ENCODE measurements around the gene MCUR1. TPM values are rescaled to one million over a fixed set of nuclear protein-coding genes. Genes with fewer than 3 reads are reported as not detected.
A peak's percentile ranks its signal among the peaks of the same experiment; 100 is the strongest.

MCUR1 gene
- total and polyA plus RNA-seq, 3 experiments from 2014 or later: 8.4 to 54.8 (median 50.9) TPM

DNA sequence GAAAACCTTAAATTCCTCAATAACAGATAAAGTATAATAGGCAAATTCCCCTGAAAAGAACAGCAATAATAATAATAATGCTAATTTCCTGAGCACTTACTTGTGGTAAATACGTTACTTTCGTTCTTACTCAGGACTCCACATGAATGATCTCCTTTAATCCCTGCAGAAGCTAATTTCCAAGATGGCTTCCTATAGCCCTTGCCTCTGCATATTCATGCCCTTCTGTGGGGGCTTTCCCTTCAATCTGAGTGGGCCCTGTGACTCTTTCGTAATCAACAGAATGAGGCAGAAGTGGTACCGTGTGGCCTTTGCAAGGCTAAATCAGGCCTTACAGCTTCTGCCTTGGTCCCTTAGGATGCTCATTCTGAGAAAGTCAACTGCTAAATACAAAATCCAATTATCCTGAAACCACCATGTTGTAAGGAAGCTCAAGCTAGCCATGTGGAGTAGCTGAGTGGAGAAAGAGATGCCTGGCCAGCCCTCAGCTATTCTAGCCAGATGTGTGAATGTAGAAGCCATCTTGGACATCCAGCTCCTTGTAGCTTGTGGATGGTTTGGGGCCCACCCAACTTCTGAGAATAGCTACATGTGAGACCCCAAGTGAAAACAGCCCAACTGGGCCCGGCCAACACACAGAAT lies 50.5 kb downstream of the MCUR1 start:
- Histone ChIP-seq H3K4me3 (ENCODE audit: low read length) (no peak overlapping the region), H3K4me1 (ENCODE audit: insufficient read depth, low read length) (peaks cover 28% of the 10 kb centered on the region), H3K36me3 (ENCODE audit: insufficient read depth, low read length) (no peaks in the 10 kb centered on the region), H3K9me3 (ENCODE audit: low read length) (no peaks in the 10 kb centered on the region), H3K27me3 (ENCODE audit: insufficient read depth, low read length, poor library complexity, severe bottlenecking) (no peaks in the 10 kb centered on the region), H3K27ac (ENCODE audit: low read depth, low read length) (no peak overlapping the region)
- ChIA-PET CTCF (interaction anchor here (0.9 to 2.6 kb wide), 5 partner anchors 14 to 190 kb away, joined by 3 to 15 read pairs (median 3); partner anchors contain the start of gene SIRT5), POLR2A (interaction anchor here (1.3 kb wide), 1 partner anchor 435 kb away, joined by 5 read pairs; the partner anchor contains the start of gene TBC1D7)
- Mint-ChIP-seq H3K4me3 (peak overlapping the region in 2 of 7 donors; percentile 14 to 48), H3K9me3 (no peaks in the 10 kb centered on the region), H3K4me1 (peaks cover 32 to 47% (median 45%) of the 10 kb centered on the region in 3 donors), H3K27ac (peak overlapping the region in 2 of 8 donors; percentile 17 to 43), H3K27me3 (peaks cover 0 to 4% of the 10 kb centered on the region in 2 donors), H3K36me3 (no peaks in the 10 kb centered on the region)
- DNase-seq: no peak

GRCh38 chr6:13762611-13763441 lies 51.5 kb downstream of the MCUR1 start:
- Mint-ChIP-seq H3K9me3 (no peaks in the 10 kb centered on the region), H3K27ac (peak overlapping the region in 7 of 8 donors; percentile 4 to 86 (median 40)), H3K27me3 (peaks cover 0 to 4% of the 10 kb centered on the region in 2 donors), H3K36me3 (no peaks in the 10 kb centered on the region), H3K4me3 (peak overlapping the region; percentile 2 to 72 (median 65)), H3K4me1 (peaks cover 32 to 47% (median 45%) of the 10 kb centered on the region in 3 donors)
- H3K4me3 ChIP-seq (ENCODE audit: low read length): no peak overlapping the region
- POLR2A ChIA-PET: interaction anchor here (1.0 to 1.3 kb wide), 2 partner anchors 16 to 434 kb away, joined by 5 read pairs; partner anchors contain the start of gene TBC1D7
- peak in 2 of 5 donors; percentile 14 to 24 for DNase-seq
- CTCF ChIA-PET: interaction anchor here (0.9 to 2.6 kb wide), 6 partner anchors 32 to 189 kb away, joined by 3 to 15 read pairs (median 4); partner anchors contain the start of genes NOL7, RANBP9 and SIRT5
- no peaks in the 10 kb centered on the region for H3K27me3 ChIP-seq (ENCODE audit: insufficient read depth, low read length, poor library complexity, severe bottlenecking)
- peaks cover 28% of the 10 kb centered on the region for H3K4me1 ChIP-seq (ENCODE audit: insufficient read depth, low read length)
- no peaks in the 10 kb centered on the region for H3K9me3 ChIP-seq (ENCODE audit: low read length)
- H3K36me3 ChIP-seq (ENCODE audit: insufficient read depth, low read length): no peaks in the 10 kb centered on the region
- no peak overlapping the region for H3K27ac ChIP-seq (ENCODE audit: low read depth, low read length)

GRCh38 chr6:13761361-13762036 lies 52.9 kb downstream of the MCUR1 start:
- H3K27ac ChIP-seq (ENCODE audit: low read depth, low read length): no peak overlapping the region
- peak overlapping the region in 4 of 8 donors; percentile 37 to 77 (median 48) for H3K27ac Mint-ChIP-seq
- ChIA-PET CTCF (interaction anchor here (1.3 to 1.7 kb wide), 2 partner anchors 33 to 145 kb away, joined by 3 to 4 read pairs; no protein-coding TSS in a partner anchor), POLR2A (no interaction called here)
- peaks cover 22% of the 10 kb centered on the region for H3K4me1 ChIP-seq (ENCODE audit: insufficient read depth, low read length)
- H3K9me3 ChIP-seq (ENCODE audit: low read length): no peaks in the 10 kb centered on the region
- H3K27me3 ChIP-seq (ENCODE audit: insufficient read depth, low read length, poor library complexity, severe bottlenecking): no peaks in the 10 kb centered on the region
- H3K4me3 ChIP-seq (ENCODE audit: low read length): no peak overlapping the region
- no peak overlapping the region for H3K4me3 Mint-ChIP-seq
- H3K36me3 Mint-ChIP-seq: no peaks in the 10 kb centered on the region
- H3K27me3 Mint-ChIP-seq: peaks cover 0 to 1% of the 10 kb centered on the region in 2 donors
- no peaks in the 10 kb centered on the region for H3K9me3 Mint-ChIP-seq
- no peak for DNase-seq
- peaks cover 23 to 35% (median 34%) of the 10 kb centered on the region in 3 donors for H3K4me1 Mint-ChIP-seq
- H3K36me3 ChIP-seq (ENCODE audit: insufficient read depth, low read length): no peaks in the 10 kb centered on the region

- Mint-ChIP-seq H3K4me3 (no peak overlapping the region), H3K36me3 (no peaks in the 10 kb centered on the region), H3K27me3 (peaks cover 0 to 1% of the 10 kb centered on the region in 2 donors), H3K9me3 (no peaks in the 10 kb centered on the region), H3K4me1 (peaks cover 23 to 27% (median 25%) of the 10 kb centered on the region in 3 donors), H3K27ac (no peak overlapping the region)
- H3K27ac ChIP-seq (ENCODE audit: low read depth, low read length): no peak overlapping the region
- POLR2A ChIA-PET: no interaction called here
- H3K4me3 ChIP-seq (ENCODE audit: low read length): no peak overlapping the region
- no peaks in the 10 kb centered on the region for H3K36me3 ChIP-seq (ENCODE audit: insufficient read depth, low read length)
- no peaks in the 10 kb centered on the region for H3K27me3 ChIP-seq (ENCODE audit: insufficient read depth, low read length, poor library complexity, severe bottlenecking)
- no peaks in the 10 kb centered on the region for H3K9me3 ChIP-seq (ENCODE audit: low read length)
- no peak for DNase-seq
- CTCF ChIA-PET: interaction anchor here (1.3 kb wide), 2 partner anchors 34 to 428 kb away, joined by 3 read pairs; no protein-coding TSS in a partner anchor
- H3K4me1 ChIP-seq (ENCODE audit: insufficient read depth, low read length): peaks cover 19% of the 10 kb centered on the region
Observed at GRCh38 chr6:13760307-13761304, 53.8 kb downstream of the MCUR1 start.

GRCh38 chr6:13759025-13759424 lies 55.3 kb downstream of the MCUR1 start:
- no peak overlapping the region for H3K4me3 ChIP-seq (ENCODE audit: low read length)
- no peaks in the 10 kb centered on the region for H3K36me3 ChIP-seq (ENCODE audit: insufficient read depth, low read length)
- Mint-ChIP-seq H3K36me3 (no peaks in the 10 kb centered on the region), H3K27ac (peak overlapping the region in 4 of 8 donors; percentile 48 to 90 (median 66)), H3K4me1 (peaks cover 22 to 26% (median 24%) of the 10 kb centered on the region in 3 donors), H3K4me3 (no peak overlapping the region), H3K9me3 (no peaks in the 10 kb centered on the region), H3K27me3 (peaks cover 0 to 1% of the 10 kb centered on the region in 2 donors)
- H3K27ac ChIP-seq (ENCODE audit: low read depth, low read length): no peak overlapping the region
- H3K4me1 ChIP-seq (ENCODE audit: insufficient read depth, low read length): peaks cover 18% of the 10 kb centered on the region
- no peaks in the 10 kb centered on the region for H3K27me3 ChIP-seq (ENCODE audit: insufficient read depth, low read length, poor library complexity, severe bottlenecking)
- no peak for DNase-seq
- CTCF ChIA-PET: interaction anchor here (1.3 kb wide), 1 partner anchor 427 kb away, joined by 3 read pairs; no protein-coding TSS in a partner anchor
- no peaks in the 10 kb centered on the region for H3K9me3 ChIP-seq (ENCODE audit: low read length)
- POLR2A ChIA-PET: no interaction called here

DNA sequence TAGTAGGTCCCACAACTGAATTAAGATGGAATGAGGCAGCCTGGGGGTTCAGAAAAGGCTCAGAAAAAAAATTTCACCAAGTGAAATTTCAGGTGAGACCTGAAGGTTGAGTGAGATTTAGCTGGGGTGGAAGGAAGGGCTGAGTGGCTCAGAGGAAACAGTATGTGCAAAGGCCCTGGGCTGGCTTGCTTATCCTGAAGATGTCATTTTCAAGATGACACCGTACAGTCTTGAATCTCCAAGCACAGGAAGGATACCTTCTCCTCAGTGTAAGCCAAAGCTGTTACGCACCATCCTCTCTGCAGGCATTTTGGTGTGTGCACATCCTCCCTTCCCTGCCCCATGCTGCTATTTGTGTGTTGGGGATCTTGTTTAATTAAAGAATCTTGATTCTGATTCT lies 59.7 kb downstream of the MCUR1 start:
- DNase-seq: no peak
- H3K27me3 Mint-ChIP-seq: peaks cover 0 to under 1% of the 10 kb centered on the region in 2 donors
- no peaks in the 10 kb centered on the region for H3K4me1 ChIP-seq (ENCODE audit: insufficient read depth, low read length)
- H3K4me3 Mint-ChIP-seq: no peak overlapping the region
- CTCF ChIA-PET: no interaction called here
- no peaks in the 10 kb centered on the region for H3K9me3 Mint-ChIP-seq
- no peak overlapping the region for H3K27ac Mint-ChIP-seq
- POLR2A ChIA-PET: no interaction called here
- no peaks in the 10 kb centered on the region for H3K9me3 ChIP-seq (ENCODE audit: low read length)
- H3K36me3 ChIP-seq (ENCODE audit: insufficient read depth, low read length): no peaks in the 10 kb centered on the region
- no peak overlapping the region for H3K27ac ChIP-seq (ENCODE audit: low read depth, low read length)
- H3K4me1 Mint-ChIP-seq: no peaks in the 10 kb centered on the region
- no peaks in the 10 kb centered on the region for H3K27me3 ChIP-seq (ENCODE audit: insufficient read depth, low read length, poor library complexity, severe bottlenecking)
- no peaks in the 10 kb centered on the region for H3K36me3 Mint-ChIP-seq
- no peak overlapping the region for H3K4me3 ChIP-seq (ENCODE audit: low read length)

DNA sequence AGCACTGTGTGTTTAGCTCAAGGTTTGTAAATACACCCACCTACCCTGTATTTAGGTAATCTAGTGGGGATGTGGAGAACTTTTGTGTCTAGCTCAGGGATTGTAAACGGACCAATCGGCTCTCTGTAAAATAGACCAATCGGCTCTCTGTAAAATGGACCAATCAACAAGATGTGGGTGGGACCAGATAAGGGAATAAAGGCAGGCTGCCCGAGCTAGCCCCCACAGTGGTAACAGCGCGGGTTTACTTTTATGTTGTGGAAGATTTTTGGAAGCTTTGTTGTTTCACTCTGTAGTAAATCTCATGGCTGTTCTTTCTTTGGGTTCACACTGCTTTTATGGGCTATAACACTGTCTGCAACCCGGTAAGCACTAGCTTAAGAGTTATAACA lies 70.6 kb downstream of the MCUR1 start:
- no peak overlapping the region for H3K4me3 ChIP-seq (ENCODE audit: low read length)
- CTCF ChIA-PET: interaction anchor here (1.2 kb wide), 1 partner anchor 34 kb away, joined by 3 read pairs; no protein-coding TSS in a partner anchor
- no peaks in the 10 kb centered on the region for H3K9me3 ChIP-seq (ENCODE audit: low read length)
- DNase-seq: no peak
- Mint-ChIP-seq H3K36me3 (peaks cover 0 to 20% (median 0%) of the 10 kb centered on the region in 3 donors), H3K27ac (peak overlapping the region in 1 of 8 donors; percentile 7), H3K4me3 (no peak overlapping the region), H3K27me3 (peaks cover 0 to 2% of the 10 kb centered on the region in 2 donors), H3K9me3 (peaks cover 0 to 12% (median 3%) of the 10 kb centered on the region in 5 donors), H3K4me1 (peaks cover 10 to 16% (median 16%) of the 10 kb centered on the region in 3 donors)
- H3K27ac ChIP-seq (ENCODE audit: low read depth, low read length): no peak overlapping the region
- H3K27me3 ChIP-seq (ENCODE audit: insufficient read depth, low read length, poor library complexity, severe bottlenecking): no peaks in the 10 kb centered on the region
- no peaks in the 10 kb centered on the region for H3K4me1 ChIP-seq (ENCODE audit: insufficient read depth, low read length)
- POLR2A ChIA-PET: no interaction called here
- H3K36me3 ChIP-seq (ENCODE audit: insufficient read depth, low read length): no peaks in the 10 kb centered on the region
